NCI-H1105 (cell line): ENCODE results near the gene HELZ2.
"Not testable (repeated sequence)": the region's sequence is repeated elsewhere in the genome, so short reads cannot be mapped to it uniquely, and the experiment has no call there.

Experiments
- DNase-seq: peaks from one replicate; lab custom pipeline; 2025; lab: John Stamatoyannopoulos, UW

The HELZ2 gene

GRCh38 chr20:63574156-63574828 lies at the start of gene HELZ2:
Gene HELZ2 (minus strand): TSS chr20:63574239. CDS start chr20:63572385, 1,854 bp downstream.
- DNase-seq, result peak; percentile 44

GRCh38 chr20:63622732-63623131 lies 48.7 kb upstream of the HELZ2 start:
- no peak for DNase-seq

- no peak for DNase-seq
Observed at GRCh38 chr20:63622096-63622495, 48.1 kb upstream of the HELZ2 start.

GRCh38 chr20:63620991-63621390 lies 47.0 kb upstream of the HELZ2 start:
- no peak for DNase-seq

- DNase-seq, result no peak
Observed at GRCh38 chr20:63619505-63619904, 45.5 kb upstream of the HELZ2 start.

- DNase-seq, result no peak
Observed at GRCh38 chr20:63619086-63619485, 45.0 kb upstream of the HELZ2 start.

GRCh38 chr20:63618291-63618980 lies 44.4 kb upstream of the HELZ2 start:
- DNase-seq, result no peak

GRCh38 chr20:63617876-63618265 lies 43.8 kb upstream of the HELZ2 start:
- no peak for DNase-seq

GRCh38 chr20:63617092-63617875 lies 43.2 kb upstream of the HELZ2 start:
- DNase-seq, result no peak

- DNase-seq, result not testable (repeated sequence)
Observed at GRCh38 chr20:63613863-63614594, 40.0 kb upstream of the HELZ2 start.

- DNase-seq, result no peak
Observed at GRCh38 chr20:63612276-63612931, 38.4 kb upstream of the HELZ2 start.

GRCh38 chr20:63611646-63612045 lies 37.6 kb upstream of the HELZ2 start:
- DNase-seq, result no peak

GRCh38 chr20:63610581-63611435 lies 36.8 kb upstream of the HELZ2 start:
- no peak for DNase-seq

GRCh38 chr20:63606686-63607085 lies 32.6 kb upstream of the HELZ2 start:
- DNase-seq, result no peak

GRCh38 chr20:63602321-63602720 lies 28.3 kb upstream of the HELZ2 start:
- DNase-seq, result no peak

- not testable (repeated sequence) for DNase-seq
Observed at GRCh38 chr20:63601679-63602078, 27.6 kb upstream of the HELZ2 start.

- no peak for DNase-seq
Observed at GRCh38 chr20:63599396-63600050, 25.5 kb upstream of the HELZ2 start.

GRCh38 chr20:63598479-63599395 lies 24.7 kb upstream of the HELZ2 start:
- DNase-seq, result no peak
